Gastrocnemius medialis (tissue), 4 donors: ENCODE measurements around the gene TRIM14.

Experiments
- POLR2A ChIP-seq, 2 donors: fragments of 450-650 bp; IDR thresholded peaks; one replicate each; pipeline ENCODE4 v1.6.1; 2017; ENCODE audit warnings: antibody characterized with exemption in 2 of 2, mild to moderate bottlenecking in 2 of 2, moderate library complexity in 2 of 2
- TF ChIP-seq, protein P1 (sequence below), 5 experiments: fragments of 450-650 bp in 3 of 5; fragments of 200-600 bp in 2 of 5; sonication (generic) in 2 of 5; IDR thresholded peaks in 4 of 5; conservative IDR thresholded peaks in 1 of 5; 1 replicate in 4 of 5; 2 replicates in 1 of 5; pipeline ENCODE4 v1.5.1; 2016 to 2019; ENCODE audit warnings: antibody characterized with exemption in 5 of 5, mild to moderate bottlenecking in 3 of 5, moderate library complexity in 3 of 5

DNA sequence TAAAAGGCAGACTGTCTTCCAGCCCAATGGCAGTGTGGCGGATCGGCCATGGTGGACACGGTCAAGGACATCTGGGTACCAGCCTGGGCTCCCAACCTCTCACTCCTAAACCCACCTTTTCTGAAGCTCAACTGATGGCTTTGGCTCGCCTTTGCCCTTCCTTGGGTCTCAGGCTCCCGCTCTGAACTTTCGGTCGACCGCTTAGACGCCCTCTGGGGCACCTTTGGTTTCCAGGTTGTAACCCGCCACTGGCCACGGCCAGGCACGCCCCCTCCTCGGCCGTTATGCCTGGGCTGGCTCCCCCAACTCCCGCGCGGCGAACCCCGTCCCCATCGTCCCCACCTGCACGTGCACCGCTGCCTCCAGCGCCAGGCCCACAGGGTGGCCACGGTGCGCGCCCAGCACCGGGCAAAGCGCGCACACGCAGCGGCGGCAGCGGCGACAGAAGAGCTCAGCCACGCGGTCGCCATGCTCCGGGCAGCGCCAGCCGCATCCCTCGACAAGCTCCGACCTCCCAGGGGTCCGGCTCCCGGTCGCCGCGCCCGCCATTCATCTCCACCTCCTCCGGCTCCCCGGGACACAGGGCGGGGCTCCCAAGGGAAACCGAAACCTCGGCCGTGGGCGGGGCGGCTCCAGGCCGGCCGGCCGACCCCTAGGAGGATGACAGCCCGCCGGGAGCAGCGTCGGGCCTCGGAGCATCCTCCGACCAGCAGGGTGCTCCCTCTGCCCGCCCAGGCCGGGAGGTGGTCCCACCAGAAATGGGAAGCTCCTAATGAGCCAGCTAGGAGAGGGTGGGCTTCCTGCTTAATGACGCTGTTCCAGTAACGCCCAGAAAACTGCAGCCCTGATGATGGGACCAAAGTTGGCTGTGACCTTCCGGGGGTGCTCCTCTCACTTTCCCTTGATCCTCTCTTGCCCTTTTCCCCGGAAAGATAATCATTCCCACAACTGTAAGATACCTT lies at the start of gene TRIM14:
- TF ChIP-seq, protein P1, sequence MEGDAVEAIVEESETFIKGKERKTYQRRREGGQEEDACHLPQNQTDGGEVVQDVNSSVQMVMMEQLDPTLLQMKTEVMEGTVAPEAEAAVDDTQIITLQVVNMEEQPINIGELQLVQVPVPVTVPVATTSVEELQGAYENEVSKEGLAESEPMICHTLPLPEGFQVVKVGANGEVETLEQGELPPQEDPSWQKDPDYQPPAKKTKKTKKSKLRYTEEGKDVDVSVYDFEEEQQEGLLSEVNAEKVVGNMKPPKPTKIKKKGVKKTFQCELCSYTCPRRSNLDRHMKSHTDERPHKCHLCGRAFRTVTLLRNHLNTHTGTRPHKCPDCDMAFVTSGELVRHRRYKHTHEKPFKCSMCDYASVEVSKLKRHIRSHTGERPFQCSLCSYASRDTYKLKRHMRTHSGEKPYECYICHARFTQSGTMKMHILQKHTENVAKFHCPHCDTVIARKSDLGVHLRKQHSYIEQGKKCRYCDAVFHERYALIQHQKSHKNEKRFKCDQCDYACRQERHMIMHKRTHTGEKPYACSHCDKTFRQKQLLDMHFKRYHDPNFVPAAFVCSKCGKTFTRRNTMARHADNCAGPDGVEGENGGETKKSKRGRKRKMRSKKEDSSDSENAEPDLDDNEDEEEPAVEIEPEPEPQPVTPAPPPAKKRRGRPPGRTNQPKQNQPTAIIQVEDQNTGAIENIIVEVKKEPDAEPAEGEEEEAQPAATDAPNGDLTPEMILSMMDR (IDR thresholded peaks at IDR 0.05 in 4 of 5, conservative IDR thresholded peaks at IDR 0.05 in 1 of 5), result no peak
- no peak for TF ChIP-seq POLR2A (IDR thresholded peaks at IDR 0.05)
